Activated gamma-delta T cell treated with Interleukin-2 at 50 U/mL for 16 hours (primary cell): ENCODE data around the gene TBC1D10B.

Source experiments
- DNase-seq: peaks from one replicate; pipeline ENCODE4 v3.0.0-alpha.2; 2020

TBC1D10B gene

DNA sequence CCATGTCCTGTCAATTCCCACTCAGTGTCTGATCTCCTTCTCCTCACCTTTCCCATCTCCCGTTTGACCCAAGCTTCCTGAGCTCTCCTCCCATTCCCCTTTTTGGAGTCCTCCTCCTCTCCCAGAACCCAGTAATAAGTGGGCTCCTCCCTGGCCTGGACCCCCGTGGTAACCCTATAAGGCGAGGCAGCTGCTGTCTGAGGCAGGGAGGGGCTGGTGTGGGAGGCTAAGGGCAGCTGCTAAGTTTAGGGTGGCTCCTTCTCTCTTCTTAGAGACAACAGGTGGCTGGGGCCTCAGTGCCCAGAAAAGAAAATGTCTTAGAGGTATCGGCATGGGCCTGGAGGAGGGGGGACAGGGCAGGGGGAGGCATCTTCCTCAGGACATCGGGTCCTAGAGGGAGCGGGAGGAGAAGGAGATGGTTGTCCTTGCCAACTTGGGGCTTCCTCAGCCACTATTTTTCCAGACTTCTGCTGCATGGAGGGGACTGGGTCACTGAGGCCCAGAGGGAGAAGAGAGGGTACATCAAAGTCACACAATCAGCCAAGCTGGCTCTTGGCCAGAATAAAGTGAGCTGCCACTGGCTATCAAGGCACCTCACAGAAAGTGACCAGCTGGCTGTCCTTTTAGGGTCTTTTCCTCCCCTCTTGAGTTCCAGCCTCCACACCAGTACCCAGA, 1.9 kb upstream of the TBC1D10B start:
- DNase-seq, result no peak

DNA sequence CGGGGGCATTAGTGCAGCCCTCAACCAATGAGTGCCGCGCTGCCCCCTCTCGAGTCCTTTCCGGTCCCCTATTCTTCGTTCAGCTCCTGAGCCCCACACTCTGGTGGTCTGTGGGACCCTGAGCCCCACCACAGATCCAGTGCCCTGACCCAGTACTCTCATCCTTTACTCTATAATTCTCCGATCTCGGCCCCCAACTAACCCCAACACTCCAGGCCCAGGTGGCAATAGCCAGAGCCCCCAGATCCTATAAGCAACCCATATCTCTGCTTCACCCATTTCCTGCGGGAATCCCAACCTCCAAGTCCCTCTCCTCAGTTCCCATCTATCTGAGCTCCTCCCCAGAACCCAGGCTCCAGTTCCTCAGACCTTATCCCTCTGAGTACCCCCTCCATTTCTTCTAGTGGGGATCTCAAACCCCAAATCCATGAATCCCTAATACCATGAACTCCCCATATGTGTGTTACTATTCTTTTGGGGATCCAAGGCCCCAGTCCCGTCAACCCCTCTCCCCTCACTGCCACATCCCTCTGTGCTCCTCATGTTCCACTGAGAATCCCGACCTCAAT, 1.0 kb upstream of the TBC1D10B start:
- no peak for DNase-seq

DNA sequence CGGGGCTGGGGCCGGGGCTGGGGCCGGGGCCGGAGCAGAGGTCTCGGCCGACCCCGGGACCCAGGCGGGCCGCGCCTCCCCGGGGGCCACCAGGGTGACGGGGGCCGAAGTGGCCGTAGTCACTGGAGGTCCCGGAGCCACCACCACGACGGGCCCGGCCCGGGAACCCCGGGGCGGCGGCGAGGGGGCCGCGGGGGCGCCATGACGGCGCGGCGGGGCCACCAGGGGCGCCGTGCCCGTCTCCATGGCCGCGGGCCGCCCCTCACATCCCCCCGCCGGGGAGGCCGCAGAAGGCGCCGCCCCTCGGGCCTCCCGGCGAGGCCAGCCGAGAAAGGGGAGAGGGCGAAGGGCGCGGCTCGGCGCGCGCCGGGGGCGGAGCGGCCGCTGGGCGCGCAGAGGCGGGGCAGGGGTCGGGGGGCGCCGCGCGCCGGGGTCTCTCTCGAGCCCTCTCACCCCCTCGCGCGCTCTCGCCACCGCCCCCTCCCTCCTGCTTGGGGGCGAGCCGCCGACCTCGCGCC, 297 bp downstream of the TBC1D10B start:
- no peak for DNase-seq

DNA sequence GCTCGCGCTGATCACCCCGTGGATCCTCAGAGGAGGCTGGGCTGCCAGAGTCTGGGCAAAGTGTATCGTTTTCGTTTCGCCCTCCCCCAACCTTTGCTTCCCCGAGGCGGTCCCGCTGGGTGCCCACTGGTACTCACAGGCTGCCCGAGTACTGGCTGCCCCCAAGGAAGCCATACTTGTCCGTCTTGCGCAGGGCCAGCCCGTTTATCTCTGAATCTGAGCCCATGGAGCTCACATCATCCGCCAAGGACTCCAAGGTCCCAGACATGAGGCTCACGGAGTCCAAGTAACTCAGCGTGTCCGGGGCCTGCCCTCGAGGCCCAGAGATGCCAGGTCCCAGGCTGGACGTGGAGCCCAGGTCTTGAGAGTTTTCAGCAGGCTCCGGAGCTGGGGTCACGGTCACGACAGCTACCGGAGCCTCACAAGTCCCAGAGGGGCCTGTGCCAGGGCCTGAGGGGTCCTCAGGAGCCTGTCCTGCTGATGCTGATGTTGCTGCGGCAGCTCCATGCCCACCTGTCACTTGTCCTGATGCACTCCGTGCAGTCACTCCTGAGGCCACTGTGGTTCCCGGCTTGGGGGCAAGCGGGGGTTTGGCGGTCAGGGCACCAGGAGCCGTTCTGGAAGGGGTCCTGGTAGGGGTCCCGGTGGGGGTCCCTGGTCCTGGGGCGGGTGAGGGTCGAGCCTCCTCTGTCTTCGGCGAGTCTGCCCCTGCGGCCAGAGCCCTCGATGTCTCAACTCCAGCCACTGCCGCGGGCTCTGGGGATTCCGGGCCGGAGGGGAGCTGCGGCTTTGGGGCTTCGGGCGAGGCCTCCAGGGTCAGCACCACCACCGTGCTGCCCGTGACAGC, 980 bp downstream of the TBC1D10B start:
- no peak for DNase-seq

DNA sequence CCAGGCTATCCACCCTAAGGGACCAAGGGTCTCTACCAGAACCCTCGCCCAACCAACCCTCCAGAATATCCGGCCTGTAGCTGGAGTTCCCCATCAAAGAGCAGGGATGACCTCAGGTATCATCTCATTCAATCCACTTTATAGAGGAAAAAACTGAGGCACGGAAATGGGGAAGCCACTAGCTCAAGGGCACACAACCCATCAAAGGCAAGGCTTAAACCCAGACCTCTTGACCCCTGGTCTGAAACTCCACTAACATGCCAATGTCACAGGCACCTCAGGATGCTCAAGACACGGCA, 1.6 kb downstream of the TBC1D10B start:
- no peak for DNase-seq

DNA sequence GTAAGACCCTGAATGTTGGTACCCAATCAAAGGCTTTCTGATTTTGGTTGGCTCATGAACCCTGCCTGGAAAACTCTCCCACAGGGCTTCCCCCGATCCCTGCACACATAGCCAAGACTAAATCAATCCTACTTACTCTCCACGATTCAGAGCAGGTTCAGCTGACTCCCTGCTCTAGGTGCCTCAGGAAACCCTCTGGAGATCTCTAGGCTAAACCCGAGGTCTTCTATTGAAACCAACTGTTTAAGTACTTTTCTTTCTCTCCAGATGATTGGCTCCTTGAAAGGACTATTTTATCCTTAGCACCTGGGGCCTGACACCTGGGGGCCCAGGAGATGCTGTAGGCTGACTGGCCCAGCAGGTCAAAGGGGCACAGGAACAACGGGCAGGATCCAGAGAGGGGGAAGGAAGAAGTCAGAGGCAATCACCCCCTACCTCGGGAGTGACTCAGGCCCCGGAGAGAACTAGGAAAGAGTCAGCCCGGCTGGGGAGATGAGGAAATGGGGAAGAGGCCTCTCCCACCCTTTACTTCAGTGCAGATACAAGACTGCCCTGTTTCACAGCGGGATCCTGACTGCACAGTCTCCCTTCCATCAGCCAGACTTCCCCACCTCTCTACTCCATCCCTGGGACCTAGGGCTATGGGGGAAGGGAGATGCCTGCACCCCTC, 2.0 kb downstream of the TBC1D10B start:
- no peak for DNase-seq

DNA sequence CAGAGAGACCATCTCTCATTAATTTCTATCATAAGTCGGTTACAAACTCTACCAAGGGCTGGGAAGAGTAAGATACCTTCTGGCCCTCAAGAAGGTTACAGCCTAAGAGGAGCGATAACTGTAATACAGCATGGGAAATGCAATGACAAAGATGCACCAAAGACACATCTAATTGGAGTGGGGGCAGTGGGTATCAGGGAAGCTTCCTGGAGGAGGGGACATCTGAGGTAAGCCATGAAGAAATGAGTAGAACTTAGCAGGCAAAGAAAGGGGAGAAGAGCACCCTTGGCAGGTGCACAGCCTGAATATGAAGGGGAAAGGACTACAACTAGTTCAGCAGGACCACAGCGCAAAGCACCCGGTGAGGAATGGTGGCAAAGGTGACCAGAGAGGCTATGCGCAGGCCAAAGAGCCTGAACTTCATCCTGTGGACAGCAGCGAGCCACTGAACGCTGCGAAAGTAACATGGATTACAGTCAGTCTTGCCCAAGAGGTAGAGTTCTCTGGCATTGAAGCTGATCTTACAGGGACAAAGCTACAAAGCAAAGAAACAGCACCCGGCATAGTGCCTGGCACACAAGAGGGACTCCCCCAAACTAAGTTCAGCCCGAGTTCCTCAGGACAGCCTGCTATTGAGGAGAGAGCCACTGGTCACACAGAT, 2.8 kb downstream of the TBC1D10B start:
- DNase-seq, result no peak

DNA sequence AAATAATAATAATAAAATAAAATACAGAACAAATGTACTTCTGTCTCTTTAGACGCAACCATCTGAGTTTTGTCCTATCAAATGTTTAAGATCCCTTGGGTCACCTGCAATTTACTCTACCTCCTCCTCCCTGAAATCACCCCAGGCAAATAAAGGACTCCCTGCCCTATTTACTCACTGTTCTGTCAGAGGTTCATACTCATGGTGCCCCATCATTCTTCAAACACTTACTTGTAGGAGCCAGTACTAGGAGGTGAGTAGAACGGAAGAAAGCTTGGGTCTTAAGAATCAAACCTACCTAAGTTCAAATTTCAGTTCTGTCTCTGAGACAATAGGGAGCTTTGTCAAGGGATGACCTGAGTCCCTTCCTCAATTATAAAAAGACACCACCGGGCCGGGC, 3.8 kb downstream of the TBC1D10B start:
- no peak for DNase-seq

DNA sequence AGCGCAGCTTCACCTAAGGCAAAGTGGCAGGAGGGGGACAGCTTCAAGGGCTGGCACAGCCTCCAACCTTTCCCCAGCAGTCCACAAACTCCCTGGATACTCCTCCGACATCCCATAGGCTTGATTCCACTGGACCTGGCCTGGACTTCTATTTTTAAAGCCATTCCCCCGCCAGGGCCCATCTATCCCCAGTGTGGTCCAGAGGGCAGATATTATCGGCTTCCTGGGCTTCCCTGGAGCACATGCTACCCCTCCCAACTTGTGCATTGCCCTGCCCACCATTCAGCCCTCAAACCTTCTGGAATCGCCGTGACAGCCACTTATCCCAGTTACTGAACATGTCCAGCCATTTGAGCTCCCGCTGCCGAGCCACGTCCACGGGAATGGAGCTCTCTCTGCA, 5.1 kb downstream of the TBC1D10B start:
- no peak for DNase-seq

DNA sequence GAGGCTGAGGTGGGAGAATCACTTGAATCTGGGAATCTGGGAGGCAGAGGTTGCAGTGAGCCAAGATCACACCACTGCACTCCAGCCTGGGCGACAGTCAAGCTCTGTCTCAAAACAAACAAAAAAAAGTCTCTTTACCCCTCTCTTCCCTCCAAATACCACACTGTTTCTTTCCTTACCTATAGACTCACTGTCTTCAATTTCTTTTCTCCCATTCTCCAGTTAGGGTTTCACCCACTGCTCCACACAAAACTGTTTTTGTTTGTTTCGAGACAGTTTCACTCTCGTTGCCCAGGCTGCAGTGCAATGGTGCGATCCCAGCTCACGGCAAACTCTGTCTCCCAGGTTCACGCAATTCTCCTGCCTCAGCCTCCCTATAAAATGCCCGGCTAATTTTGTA, 9.1 kb downstream of the TBC1D10B start:
- no peak for DNase-seq

DNA sequence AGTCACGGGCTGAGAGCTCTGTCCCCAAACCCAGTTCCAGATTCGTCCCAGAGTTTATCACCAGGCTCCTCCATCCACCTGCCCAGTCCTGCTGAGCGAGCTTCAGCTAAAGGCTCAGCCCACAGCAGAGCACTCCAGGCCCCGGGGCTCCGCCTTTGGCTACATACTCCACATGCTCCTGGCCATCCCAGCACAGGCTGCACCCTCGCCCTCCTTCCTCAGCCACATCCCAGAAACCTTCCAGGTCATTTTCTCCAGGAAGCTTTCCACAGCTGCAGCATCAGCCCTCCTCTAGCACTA, 10.5 kb downstream of the TBC1D10B start:
- no peak for DNase-seq

DNA sequence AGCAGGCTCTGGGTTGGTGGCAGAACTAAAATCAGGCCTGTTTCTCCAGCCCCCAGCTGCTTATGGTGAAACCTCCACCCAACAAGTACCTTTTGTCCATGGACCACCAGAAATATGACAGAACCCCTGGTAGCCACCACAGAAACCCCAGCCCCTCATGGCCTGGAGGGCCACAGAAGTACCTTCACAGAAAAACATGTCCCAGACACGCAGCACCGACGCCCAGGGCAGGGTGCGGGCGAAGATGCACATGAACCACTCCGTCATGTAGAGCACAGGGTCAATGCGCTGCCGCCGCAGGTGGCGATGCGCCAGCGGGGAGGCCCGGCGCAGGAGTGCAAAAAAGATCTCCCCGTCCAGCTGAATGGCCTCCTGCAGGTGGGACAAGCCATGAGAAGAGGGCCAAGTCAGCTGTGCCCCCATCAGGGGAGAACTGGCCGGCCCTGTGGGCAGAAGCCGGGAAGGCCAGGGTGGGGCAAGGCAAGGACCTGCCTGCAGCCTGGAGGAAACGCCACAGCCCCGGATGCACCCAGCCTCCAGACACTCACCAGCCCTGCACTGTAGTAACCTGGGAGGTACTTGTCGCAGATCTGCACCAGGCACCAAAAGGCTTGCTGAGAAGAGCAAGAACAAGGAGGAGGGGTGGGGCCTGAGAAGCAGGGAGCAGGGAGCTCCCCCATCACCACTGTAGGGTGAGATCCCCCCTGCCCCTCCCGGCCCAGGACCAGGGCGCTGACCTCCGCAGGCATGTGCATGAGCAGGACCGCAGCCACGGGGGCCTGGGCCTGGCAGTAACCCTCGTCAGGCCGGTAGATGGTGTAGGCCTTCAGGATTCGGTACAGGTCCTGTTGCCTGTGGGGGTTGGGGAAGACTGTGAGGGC, 11.1 kb downstream of the TBC1D10B start:
- no peak for DNase-seq

DNA sequence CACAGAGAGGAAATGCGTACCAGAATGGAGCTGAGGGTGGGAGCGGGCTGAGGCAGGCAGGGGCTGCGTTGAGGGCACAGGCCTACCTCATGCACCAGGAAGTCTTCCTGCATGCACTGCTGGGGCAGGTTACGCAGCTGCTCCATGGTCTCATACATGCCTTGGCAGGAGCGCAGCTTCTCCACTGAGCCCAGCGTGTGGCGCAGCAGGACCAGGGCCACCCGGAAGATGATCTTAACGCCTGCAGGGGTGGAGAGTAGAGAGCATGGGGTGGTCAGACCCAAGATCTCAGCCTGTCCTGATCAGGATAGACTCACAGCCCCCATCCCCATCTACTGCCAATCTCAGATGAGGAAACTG, 11.7 kb downstream of the TBC1D10B start:
- no peak for DNase-seq

DNA sequence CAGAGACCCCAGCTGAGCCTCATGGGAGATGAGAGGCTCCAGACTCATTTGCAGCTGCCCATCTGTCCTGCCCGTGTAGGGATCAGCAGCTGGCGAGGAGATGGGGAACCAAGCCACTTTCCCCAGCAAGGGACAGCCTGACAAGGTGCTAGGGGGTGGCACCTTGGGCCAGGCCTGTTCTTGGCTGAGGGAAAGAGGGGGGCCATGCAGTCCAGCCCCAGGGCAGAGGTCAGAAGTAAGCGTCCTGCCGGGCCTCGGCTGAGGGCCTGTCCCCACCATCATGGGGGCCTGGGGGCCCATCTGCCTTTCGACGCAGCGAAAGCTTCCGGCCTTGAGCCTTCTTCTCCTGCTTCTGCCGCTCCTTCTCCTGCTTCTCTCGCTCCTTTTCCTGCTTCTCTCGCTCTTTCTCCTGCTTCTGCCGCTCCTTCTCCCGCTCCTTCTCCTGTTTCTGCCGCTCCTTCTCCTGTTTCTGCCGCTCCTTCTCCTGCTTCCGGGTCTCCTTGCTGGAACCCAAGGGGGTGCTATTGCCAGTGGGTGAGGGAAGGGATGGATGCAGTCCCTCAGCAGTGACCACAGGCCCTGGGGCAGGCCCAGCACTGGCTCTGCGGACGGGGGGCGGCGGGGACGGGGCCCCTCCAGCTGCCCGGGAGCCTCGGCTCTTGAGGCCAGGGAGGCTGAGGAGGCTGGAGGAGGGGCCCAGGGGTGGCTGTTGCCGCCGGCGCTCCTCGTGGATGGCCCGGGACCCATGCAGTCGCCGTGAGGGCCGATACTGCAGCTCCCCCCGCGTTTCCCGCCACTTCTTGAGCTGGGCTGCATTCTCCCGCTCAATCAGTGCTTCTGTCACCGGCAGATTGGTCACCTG, 12.3 kb downstream of the TBC1D10B start:
- no peak for DNase-seq

DNA sequence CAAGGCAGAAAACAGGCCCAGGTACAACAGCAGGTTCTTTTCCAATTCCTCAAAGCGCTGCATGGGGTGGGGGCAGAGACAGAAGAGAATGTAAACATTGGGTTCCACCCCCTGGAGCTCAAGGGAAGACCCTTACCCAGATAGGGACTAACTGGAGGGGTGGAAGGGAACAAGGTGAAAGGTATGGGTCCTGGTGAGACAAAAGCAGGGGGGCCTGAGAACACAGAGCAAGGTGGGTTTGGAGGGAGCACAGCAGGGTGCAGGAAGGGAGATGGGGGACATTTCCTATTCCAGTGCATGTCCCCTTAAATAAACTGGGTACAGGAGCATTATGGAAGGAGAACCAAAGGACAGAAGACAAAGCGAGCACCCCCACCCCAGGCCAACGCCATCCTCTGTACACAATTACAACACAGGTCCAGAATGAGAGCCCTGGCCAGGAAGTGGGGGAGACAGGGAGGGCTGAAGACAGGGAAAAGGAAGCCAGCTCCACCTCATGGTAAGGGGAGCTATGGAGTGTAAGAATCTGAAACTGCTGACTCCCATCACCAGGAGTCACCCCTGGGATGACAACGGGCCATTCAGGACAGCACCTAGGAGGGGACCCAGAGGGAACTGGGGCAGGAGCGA, 13.1 kb downstream of the TBC1D10B start:
- DNase-seq, result no peak

DNA sequence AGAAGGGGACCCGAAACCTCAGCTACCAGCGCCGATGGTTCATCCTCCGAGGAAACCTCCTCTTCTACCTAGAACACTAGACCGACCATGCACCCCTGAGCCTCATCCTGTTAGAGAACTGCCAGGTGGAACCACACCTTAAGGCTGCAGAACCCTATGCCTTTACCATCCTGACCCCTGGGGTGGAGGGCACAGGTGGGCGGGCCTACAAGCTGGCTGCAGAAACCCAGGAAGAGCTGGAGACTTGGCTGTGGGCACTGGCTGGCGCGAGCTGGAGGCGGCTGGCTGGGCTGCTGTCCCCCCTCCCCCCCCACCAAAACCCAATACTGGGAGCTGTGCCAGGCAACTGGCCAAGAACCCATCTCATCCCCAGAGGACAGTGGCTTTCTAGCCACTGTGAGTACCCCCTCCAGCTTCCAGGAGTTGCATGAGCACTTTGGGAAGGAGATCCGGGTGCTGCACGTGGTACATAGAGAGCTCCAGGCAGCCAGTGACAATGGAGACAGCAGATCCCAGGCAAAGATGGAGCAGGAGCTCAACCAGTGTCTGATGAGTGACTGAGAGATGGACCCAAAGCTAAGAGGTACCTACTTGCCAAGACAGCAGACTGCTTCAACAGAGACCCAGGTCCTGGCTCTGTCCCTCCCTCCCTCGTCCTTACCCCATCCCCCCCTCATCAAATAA, 13.8 kb downstream of the TBC1D10B start:
- no peak for DNase-seq

DNA sequence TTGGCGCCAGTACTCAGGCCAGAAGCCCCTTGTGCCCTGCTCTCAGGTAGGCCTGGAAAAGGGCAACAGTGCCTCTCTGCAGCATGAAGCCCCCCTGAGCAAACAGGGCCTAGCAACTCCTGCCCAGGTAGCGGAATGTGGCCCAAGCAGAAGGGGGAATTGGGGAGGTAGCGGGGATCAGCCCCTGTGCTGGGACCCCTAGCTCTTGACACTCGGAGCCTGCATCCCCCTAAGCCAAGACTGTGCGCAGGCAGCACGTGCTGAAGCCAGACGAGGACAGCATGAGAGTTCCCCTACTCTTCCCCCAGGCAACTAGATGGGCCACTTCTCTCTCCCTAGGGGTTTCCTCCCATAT, 14.4 kb downstream of the TBC1D10B start:
- no peak for DNase-seq

DNA sequence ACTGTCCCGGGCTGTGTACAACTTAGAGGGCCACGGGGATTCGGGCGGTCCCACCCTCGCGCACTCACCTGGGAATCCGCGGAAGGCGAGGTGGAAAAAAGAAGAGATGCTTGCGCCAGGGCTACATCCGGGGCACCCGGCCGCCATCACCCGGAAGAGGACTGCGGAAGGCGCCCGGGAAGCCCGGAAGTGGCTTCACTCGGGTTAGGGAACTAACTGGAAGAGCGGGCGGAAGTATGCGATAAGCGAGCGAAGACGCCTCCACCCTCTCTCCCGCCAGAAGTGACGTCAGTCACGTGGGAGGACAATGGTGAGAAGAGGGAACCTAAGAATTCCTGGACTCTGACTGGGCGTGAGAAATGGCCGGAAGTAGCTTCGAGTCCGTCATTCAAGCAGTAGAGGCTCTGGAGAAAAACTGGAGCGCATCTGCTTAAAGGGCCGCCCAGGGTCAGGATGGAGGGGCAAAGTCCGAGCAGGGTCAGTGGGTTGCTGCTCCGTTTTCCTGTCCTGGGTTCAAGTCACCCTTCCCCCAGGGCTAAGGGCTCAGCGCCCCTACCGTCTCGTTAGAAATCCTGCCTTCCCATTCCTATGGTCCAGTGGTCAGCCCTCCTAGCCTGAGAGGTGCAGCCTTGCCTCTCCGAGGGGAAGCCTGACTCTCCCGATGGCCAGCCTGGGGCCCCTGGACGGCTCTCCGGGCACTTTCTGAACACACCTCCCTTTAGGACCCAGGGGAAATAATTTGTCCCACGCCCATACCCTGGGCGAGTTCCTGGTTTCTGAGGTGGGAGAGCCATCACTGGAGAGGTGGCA, 14.9 kb downstream of the TBC1D10B start, which contains the start of gene CD2BP2:
Gene CD2BP2 (minus strand): TSS at position 165 of the 810 bp plus-strand sequence. CDS start 627 bp downstream, outside the sequence.
- DNase-seq, result peak; percentile 86
